WTC11 (cell line): Measurements from ENCODE around the gene SLIT3.

ENCODE experiments used
- CTCF ChIP-seq: fragments of 200-600 bp; IDR thresholded peaks from 2 replicates; pipeline ENCODE4 v1.8.0; 2022; ENCODE audit warnings: antibody characterized with exemption
- NR2C2 ChIP-seq: sonication (generic); formaldehyde crosslinking; IDR thresholded peaks from 2 replicates; pipeline ENCODE4 v1.8.0; 2022; ENCODE audit warnings: mild to moderate bottlenecking, missing genetic modification reagents
- TF ChIP-seq, protein P1 (sequence below): sonication (generic); formaldehyde crosslinking; IDR thresholded peaks from 2 replicates; pipeline ENCODE4 v1.8.1; 2023; ENCODE audit warnings: mild to moderate bottlenecking, missing genetic modification reagents, moderate library complexity
- TF ChIP-seq, protein P2 (sequence below): fragments of 250-450 bp; sonication (Bioruptor Pico); IDR thresholded peaks from 2 replicates; pipeline ENCODE4 v1.9.0; 2021; ENCODE audit warnings: mild to moderate bottlenecking, borderline replicate concordance

DNA sequence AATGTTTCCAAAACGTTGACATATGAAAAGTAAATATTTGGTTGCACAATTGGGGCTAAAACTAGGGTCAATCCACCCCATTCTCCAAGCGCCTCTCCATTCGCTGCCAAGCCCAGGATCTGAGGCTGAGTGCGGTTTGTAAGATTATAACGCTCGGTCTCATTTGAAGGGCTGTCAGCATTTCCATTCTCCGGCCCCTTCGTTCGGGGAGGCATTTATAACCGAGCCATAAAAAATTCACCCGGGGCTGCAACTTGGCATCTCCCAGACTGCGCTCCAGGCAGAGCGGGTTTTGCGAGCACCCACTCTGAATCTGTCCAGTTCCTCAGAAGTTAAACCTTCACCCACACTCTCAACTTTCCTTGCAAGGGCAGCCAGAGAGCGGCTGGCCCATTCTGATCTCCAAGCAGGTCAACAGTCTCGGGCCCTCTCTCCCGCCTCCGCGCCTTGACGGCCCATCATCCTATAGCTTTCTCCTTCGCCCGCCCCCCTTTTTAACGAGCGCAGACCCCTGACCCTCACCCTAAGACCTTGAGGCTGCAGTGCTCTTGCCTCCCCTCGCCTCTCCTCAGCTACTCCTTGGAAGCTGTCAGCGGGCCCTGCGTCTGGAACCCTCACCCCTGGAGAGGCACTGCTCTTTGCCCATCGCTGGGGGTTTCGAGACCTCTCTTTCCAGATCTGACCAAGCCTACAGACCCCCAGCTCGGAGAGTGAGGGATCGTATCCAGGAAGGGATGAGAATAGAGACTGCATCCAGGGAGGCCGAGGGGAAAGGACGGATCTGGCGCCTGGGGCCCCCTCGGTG is 1.1 kb downstream of the SLIT3 start:
- TF ChIP-seq, protein P1, sequence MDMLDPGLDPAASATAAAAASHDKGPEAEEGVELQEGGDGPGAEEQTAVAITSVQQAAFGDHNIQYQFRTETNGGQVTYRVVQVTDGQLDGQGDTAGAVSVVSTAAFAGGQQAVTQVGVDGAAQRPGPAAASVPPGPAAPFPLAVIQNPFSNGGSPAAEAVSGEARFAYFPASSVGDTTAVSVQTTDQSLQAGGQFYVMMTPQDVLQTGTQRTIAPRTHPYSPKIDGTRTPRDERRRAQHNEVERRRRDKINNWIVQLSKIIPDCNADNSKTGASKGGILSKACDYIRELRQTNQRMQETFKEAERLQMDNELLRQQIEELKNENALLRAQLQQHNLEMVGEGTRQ (CRISPR knock-in tag) = no peak
- TF ChIP-seq, protein P2, sequence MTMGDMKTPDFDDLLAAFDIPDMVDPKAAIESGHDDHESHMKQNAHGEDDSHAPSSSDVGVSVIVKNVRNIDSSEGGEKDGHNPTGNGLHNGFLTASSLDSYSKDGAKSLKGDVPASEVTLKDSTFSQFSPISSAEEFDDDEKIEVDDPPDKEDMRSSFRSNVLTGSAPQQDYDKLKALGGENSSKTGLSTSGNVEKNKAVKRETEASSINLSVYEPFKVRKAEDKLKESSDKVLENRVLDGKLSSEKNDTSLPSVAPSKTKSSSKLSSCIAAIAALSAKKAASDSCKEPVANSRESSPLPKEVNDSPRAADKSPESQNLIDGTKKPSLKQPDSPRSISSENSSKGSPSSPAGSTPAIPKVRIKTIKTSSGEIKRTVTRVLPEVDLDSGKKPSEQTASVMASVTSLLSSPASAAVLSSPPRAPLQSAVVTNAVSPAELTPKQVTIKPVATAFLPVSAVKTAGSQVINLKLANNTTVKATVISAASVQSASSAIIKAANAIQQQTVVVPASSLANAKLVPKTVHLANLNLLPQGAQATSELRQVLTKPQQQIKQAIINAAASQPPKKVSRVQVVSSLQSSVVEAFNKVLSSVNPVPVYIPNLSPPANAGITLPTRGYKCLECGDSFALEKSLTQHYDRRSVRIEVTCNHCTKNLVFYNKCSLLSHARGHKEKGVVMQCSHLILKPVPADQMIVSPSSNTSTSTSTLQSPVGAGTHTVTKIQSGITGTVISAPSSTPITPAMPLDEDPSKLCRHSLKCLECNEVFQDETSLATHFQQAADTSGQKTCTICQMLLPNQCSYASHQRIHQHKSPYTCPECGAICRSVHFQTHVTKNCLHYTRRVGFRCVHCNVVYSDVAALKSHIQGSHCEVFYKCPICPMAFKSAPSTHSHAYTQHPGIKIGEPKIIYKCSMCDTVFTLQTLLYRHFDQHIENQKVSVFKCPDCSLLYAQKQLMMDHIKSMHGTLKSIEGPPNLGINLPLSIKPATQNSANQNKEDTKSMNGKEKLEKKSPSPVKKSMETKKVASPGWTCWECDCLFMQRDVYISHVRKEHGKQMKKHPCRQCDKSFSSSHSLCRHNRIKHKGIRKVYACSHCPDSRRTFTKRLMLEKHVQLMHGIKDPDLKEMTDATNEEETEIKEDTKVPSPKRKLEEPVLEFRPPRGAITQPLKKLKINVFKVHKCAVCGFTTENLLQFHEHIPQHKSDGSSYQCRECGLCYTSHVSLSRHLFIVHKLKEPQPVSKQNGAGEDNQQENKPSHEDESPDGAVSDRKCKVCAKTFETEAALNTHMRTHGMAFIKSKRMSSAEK = no peak
- TF ChIP-seq CTCF (no peak), NR2C2 (CRISPR knock-in tag) (no peak)
